NCI-H2081 treated with DMSO at 0.1 percent for 48 hours (cell line): ENCODE data around the gene ELF3.
"Not testable (repeated sequence)": the region's sequence is repeated elsewhere in the genome, so short reads cannot be mapped to it uniquely, and the experiment has no call there.

ENCODE experiments used
- DNase-seq: peaks from one replicate; lab custom pipeline; 2025; lab: John Stamatoyannopoulos, UW

The ELF3 gene

GRCh38 chr1:202010180-202011015 is at the start of gene ELF3:
ELF3 (plus strand) TSS chr1:202010587; CDS start chr1:202011137, 550 bp downstream.
- peak; percentile 95 for DNase-seq

GRCh38 chr1:201962382-201962781 is 48.0 kb upstream of the ELF3 start:
- DNase-seq = not testable (repeated sequence)

GRCh38 chr1:201964261-201964660 is 46.1 kb upstream of the ELF3 start:
- DNase-seq = no peak

- DNase-seq = no peak
Observed at GRCh38 chr1:201966171-201966570, 44.2 kb upstream of the ELF3 start.

GRCh38 chr1:201968202-201968925 is 42.0 kb upstream of the ELF3 start:
- DNase-seq = no peak

GRCh38 chr1:201970334-201971159 is 39.8 kb upstream of the ELF3 start:
- DNase-seq = no peak

GRCh38 chr1:201982082-201982622 is 28.2 kb upstream of the ELF3 start:
- DNase-seq = no peak

GRCh38 chr1:201982623-201983379 is 27.6 kb upstream of the ELF3 start, which contains the start of gene RNPEP:
RNPEP (plus strand) TSS chr1:201982648; CDS start chr1:201982667, 19 bp downstream.
- DNase-seq = no peak

- DNase-seq = no peak
Observed at GRCh38 chr1:201983380-201983805, 27.0 kb upstream of the ELF3 start.

GRCh38 chr1:201984446-201984845 is 25.9 kb upstream of the ELF3 start:
- no peak for DNase-seq

- DNase-seq = no peak
Observed at GRCh38 chr1:201985355-201985754, 25.0 kb upstream of the ELF3 start.

GRCh38 chr1:201988601-201989000 is 21.8 kb upstream of the ELF3 start:
- DNase-seq = no peak

- no peak for DNase-seq
Observed at GRCh38 chr1:201989354-201990128, 20.8 kb upstream of the ELF3 start.

- no peak for DNase-seq
Observed at GRCh38 chr1:201990427-201990826, 20.0 kb upstream of the ELF3 start.

- peak; percentile 72 for DNase-seq
Observed at GRCh38 chr1:201999625-202000238, 10.7 kb upstream of the ELF3 start.

GRCh38 chr1:202002507-202002906 is 7.9 kb upstream of the ELF3 start:
- no peak for DNase-seq

- no peak for DNase-seq
Observed at GRCh38 chr1:202004711-202005110, 5.7 kb upstream of the ELF3 start.

GRCh38 chr1:202005958-202006357 is 4.4 kb upstream of the ELF3 start:
- no peak for DNase-seq

- no peak for DNase-seq
Observed at GRCh38 chr1:202007304-202007703, 3.1 kb upstream of the ELF3 start.
